Measurements from ENCODE around the gene EYA4.

- TF ChIP-seq POLR2A (IDR thresholded peaks at IDR 0.05; ENCODE audit: low read length) (no peak), EP300 (IDR thresholded peaks at IDR 0.05) (no peak), MAZ (IDR thresholded peaks at IDR 0.05; ENCODE audit: borderline replicate concordance, low read depth, low read length) (no peak), CTCF (IDR thresholded peaks at IDR 0.05) (no peak), CBX2 (IDR thresholded peaks at IDR 0.05; ENCODE audit: borderline replicate concordance, low read depth) (no peak), CHD4 (IDR thresholded peaks at IDR 0.05; ENCODE audit: borderline replicate concordance) (no peak), PHF8 (IDR thresholded peaks at IDR 0.05; ENCODE audit: borderline replicate concordance, low read depth) (no peak)
These were observed 117.5 kb downstream of the EYA4 start for GRCh38 chr6:133358574-133359150.
